HCEC 1CT (cell line): Measurements from ENCODE around the gene SMAD6.

ENCODE experiments used
- DNase-seq: peaks from one replicate; pipeline ENCODE4 v3.0.0-alpha.2; 2017

Gene SMAD6

DNA sequence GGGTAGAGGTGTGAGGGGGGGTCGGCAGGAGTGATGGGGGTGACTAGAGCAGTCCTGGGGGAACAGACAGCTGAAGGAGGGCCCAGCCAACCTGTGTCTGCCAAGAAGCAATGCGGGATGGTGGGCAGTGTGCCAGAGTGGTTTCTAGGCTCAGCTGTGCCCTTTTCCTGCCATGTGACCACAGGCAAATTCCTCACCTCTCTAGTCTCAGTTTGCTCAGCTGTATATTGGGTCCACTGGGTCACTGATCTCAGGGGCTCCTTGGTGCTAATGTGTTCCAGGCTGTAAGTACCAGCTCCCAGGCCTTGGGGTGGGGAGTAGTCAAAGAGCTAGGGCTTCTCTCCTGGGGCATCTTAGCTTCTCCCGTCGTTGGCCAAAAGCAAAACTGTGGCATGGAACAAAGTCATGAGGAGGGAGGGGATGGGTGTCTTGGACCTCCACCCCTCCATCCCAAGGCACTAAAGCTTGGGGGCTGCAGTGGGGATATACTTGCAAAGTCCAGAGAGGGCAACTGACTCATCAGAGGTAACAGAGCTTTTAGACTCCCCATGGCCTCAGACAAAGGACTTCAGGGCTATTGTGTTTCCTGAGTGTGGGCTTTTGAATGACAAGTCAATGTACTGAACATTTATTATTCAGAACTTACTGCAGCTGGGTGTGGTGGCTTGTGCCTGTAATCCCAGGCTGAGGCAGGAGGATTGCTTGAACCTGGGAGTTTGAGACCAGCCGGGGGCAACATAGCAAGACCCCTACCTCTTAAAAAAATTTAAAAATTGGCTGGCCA is 20.9 kb downstream of the SMAD6 start:
- no peak for DNase-seq

DNA sequence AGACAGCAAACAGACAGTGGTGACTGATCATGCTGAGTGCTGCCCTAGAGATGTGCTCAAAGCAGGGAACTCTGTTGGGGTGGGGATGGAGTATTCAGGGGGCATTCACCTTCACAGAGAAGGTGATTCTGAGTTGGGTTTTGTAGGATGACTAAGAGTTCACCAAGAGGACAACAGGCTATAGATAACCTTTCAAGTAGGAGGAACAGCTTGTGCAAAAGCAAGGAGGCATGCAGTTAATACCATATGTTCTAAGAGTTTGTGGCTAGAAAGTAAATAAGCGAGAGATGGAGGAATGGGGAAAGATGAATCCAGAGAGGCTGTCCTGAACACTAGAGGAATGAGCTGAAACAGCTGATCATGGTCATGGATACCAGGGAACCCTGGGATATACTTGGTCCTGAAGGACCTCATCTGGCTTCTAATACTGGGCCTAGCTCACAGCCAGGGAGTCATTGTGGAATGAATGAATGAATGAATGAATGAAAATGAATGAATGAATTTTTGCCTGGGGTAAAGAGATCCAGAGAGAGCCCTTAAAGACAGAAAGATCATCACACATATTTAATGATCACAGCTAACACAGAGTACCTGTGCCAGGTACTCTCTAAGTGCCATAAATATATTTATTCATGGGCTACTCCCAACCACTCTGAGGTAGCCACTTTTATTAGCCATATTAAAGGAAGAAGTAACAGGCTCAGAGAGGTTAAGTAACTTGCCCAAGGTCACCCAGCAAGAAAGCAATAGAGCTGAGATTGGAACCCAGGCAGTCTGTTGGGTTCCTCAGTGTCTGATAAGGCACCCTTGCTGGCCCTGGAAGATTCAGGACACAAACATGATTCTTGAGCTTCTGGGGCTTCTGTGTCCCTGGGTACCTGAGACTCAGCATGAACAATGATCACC is 22.0 kb downstream of the SMAD6 start:
- DNase-seq, result peak; percentile 29

DNA sequence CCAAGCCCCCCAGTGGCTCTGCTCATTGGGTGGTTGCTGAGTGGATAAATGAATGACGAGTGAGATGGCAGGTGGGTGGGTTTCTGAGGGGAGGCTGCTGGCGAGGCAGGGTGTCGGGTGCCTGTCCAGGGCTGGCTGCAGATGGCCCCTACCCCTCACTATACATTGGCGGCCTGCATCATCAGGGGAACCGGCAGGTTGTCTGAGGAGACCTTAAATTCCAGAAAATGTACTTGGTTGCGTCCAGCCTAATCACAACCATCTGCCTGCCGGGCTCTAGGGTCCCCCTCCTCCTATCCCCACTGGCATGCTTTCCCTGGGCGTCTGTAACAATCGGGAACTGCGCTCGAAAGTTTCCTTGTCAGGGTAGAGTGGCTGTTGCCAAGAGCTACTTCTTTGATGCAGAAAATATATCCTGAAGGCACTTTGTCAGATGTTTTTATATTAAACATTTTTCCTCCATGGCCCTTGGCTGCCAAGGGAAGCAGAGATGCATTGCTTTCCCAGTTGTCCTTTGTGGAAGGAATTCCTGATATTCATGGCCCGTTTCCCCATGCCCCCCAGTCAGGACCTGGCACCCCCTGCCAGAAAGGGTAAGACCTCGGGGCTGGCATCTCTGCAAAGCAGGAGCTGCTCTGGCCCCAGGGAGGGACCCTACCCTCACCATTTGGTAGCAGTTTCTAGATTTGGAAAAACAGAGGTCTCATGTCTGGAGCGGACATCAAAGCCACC is 22.9 kb downstream of the SMAD6 start:
- DNase-seq, result no peak

DNA sequence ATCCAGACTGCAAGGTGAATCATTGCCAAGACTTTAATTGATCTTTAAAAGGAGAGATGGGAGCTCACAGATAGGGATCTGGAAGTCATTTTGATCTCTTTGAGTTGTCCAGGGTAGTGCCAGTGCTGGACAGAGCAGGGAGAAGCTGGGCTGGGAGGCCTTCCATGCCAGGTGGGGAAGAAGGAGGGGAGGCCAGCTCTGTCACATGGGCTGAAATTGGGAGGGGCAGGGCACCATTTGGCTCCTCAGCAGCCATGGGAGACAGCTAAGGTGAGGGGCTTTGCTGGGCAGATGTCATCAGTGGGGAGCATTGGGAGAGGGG is 23.4 kb downstream of the SMAD6 start:
- DNase-seq, result no peak

DNA sequence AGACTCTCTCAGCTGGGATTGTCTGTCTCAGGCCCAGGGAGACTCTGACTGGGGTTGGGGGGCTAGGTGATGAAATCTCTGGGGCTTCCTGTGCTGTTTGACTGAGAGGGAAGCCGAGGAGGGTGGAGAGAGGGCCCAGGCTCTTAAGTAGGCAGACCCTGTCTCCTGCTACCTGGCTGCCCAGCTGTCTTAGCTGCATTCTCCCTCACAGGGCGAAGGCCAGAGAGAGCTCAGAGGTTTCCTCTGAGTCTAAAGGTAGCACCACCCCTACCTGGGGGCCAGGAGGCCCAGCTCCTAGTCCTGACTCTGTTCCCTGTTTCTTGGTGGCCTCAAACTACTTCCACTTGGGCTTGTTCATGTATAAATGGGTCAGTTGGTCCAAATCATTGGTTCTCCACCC is 24.4 kb downstream of the SMAD6 start:
- no peak for DNase-seq

DNA sequence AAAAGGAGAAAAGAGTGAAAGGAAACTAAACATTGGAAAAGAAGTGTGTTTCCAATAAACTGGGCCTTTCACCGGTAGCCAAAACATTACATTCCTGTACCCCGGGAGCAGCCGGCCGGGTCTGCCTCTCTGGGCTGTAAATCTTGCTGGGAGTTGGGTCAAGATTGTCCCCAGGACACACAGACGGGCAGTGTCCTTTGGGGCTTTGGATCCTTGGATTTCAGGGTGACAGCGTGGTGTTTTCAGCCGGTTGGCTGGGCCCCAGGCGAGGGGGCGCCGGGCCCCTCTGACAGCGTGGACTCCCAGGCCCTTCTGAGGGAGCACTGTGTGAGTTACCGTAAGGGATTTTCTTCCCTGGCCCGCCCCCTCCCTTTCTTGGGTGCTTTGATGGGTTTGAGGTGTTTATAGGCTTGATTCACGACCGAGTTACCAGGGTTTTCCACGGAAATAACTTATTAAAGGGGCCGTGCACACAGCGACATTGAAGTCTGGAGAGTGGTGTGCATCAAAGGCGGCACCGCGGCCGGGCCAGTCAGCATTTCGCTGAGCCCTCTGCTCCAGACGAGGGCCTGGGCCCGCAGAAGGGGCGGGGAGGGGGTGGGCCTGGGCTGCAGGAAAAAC is 27.4 kb downstream of the SMAD6 start:
- DNase-seq, result no peak

DNA sequence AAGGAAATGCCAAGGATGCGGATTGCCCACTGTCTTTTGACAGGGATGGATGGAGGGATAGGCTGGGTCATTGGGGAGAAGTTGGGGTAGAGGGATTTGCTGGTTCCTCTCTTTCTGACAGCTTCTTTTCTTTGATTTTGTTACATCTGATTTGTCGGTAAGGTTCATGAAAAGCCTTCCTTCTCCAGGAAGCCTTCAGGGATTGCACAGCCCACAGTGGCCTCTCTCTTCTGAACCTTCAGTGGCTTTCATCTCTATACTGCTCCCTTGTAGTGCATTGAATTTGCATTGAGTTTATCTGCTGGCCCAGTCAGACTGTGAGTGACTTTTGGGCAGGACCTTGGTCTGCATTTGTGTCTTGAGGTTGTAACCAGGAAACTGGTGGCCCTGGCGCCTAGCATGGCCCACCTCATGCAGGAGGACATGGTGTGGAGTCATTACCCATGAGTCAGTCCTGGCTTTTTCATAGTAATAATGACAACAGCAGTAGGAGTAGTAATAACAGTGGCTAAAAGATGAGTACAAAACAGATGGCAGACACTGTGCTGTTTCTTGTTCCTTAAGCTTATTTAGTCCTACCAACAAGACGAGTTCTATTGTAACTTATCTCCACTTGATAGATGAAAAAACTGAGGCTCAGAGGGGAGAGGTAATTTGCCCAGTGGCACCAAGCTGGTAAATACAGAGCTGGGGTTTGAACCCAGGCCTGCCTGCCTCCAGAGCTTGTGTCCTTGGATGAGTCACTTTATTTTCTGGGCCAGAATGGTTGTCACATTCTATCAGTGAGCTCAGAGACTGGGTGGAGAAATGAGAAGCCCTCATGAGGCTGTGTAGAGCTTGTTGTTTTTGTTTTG is 28.4 kb downstream of the SMAD6 start:
- peak; percentile 39 for DNase-seq

DNA sequence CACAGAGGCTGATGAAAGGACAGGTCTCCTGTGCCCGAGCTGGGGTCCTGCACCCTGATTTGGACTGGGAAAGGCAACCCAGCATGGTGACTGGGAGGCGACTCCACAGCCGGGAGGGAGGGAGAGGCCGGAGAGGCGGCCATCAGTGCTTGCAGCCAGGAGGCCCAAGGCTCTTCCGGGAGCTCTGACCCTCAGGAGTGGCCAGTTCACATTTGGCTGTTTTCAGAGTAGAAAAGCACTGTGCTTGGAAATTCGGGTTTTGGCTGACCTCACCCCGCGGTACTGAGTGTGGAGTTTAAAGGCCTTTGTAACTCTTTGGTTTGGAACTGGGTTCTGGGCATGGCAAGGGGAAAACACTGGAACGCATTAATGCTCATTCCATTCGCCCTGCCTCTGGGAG is 31.9 kb downstream of the SMAD6 start:
- no peak for DNase-seq

DNA sequence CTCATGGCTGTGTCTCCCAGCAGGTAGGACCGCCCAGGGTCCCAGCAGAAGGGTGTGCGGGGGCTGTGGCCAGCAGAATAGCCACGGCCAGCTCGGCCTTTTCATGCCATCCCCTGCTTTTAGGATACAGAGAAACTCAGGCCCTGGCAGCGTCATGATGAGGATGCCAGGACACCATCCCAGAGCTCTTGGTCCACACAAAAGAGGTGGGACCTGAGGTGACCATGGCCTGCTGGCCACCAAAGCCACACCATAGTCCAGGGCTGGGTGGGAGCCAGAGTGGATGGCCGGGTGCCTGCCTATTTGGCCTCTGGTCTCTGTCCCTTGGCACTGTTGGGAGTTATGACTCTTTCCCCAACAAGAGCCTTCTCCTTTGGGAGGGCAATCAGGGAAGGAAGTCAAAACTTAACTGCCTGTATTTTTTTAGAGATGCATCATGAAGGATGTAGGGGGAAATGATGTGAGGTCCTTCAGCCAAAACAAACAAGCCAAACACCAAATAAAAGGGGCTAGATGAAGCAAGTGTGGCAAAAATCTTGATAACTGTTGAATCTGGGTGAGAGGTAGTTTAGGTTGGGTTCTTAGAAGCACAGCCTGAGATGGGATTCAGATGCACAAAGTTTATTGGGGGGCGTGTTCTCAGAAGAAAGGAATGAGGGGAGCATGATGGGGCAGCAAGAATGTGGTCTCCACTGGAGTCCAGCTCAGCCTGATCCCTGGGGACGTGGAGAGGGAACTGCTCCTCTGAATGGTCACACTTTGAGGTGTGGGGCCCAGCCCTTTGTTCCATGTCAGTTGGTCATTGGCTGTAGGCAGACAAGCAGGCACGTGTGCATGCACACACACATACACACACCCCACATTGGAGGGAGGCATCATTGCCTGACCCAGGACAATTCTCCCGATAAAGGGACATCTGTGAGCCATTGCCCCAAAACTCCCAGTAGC is 33.2 kb downstream of the SMAD6 start:
- no peak for DNase-seq

DNA sequence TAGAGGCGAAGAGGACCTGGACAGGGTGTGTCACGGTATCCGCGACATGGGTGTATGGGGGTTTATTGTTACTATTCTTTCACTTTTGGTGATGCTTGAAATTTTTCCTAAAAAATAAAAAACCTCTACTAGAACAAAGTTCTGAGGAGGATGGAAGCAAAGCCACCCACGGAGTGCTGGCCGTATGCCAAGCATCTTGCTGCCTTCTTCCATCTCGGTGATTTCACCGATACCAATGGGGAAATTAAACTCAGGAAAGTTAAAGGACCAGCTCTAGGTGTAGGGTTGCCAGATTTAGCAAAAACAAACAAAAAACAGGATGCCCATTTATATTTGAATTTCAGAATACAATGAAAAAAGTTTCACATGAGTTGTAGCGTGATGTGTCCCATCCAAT is 33.9 kb downstream of the SMAD6 start:
- DNase-seq, result no peak

DNA sequence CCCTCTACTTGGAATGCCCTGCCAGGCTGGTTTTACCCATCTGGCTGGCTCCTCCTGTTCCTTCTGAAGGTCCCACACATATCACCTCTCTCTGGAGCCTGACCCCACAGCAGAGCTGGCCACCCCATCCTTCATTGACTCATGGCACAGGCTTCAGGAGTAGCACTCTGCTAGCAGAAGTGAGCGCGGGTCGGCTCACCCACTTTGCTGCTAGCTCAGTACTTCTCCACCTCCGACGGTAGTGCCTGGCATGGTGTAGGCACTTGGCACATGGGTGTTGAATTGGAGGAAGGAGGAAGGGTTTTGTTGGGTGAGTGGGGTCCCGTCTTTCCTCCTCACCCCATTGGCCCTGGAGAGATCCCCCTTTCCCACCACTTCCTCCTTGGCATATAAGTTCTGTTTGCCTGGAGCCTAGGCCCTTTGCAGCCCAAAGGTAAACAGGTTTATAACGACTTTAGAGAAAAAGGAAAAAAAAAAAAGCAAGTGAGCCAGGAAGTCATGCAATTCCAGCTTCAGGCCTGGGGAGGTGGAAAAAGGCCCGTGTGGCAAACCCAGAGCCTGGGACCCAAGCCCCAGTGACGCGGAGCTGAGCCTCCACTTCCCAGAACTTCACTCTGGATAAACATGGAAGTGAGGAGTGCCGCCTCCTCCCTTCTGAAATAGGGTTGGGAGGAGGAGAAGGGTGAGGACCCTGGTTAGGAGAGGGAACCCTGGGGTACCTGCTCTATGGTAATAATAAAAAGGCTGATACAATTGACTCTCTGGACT is 35.4 kb downstream of the SMAD6 start:
- no peak for DNase-seq

DNA sequence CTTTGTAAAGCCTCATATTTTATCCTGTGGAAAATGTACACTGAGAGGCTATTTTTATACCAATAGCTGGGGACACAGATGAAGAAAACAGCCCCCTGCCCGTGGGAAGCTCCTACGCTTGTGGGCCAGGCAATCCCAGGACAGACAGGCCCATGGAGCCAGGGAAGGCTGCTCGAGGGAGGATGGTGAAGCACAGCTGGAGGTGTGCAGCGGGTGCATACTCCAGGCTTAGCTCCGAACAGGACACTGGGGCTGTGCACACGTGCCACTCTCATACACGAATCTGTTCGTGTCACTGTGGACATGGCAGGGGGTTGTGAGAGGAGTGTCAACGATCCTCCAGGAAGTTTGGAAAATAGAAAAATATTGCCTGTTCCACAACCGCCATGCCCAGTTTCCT is 36.1 kb downstream of the SMAD6 start:
- no peak for DNase-seq

DNA sequence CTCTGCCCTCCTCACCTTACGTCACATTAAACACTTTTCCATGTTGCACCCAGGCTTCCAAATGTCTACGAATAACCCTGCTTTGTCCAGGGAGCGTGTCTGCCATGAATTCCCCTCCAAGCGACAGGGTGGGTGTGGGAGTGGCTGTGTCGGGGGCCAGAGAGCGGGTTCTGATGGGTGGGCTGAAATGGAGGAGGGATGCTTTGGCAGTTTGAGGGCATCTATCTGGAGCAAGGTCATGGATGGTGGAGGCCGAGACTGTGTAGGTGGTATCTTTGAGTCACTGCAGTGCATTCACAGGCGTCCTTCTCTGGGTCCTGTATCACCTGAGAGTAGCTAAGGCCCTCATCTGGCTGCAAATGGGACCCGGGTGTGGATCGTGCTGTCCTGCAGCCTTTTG is 36.6 kb downstream of the SMAD6 start:
- no peak for DNase-seq

DNA sequence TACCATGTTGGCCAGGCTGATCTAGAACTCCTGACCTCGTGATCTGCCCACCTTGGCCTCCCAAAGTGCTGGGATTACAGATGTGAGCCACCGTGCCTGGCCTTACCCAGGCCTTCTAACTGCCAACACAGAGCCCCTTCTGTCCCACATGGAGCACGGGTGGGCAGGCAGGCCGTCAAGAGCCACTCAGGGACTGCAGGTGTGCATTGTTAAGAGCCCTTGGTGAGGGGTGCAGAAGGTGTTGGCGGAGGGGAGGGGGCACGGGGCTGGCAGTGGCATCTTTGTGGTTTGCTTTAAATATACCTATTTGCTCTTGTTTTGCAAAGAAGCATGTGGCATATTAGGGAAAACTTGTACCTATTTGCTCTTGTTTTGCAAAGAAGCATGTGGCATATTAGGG is 37.3 kb downstream of the SMAD6 start:
- DNase-seq, result no peak

DNA sequence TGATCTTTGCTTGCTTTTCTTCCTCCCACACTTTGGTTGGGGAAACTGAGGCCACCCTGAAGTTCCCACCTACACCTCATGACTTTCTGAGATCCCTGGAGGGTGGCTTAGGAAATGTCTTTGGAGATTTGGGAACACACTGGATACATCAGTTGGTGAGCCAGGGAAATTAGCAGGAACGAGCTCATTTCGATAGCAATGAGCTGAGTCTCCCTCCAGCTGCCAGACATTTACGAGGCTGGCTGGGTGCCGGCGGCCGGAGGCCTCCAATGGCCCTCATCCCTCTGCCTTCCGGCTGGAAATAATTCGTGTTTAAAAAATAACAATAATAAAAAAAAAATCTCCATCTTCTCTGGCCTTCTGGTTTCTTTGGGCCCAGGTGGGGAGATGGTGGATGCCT is 38.8 kb downstream of the SMAD6 start:
- DNase-seq, result no peak

DNA sequence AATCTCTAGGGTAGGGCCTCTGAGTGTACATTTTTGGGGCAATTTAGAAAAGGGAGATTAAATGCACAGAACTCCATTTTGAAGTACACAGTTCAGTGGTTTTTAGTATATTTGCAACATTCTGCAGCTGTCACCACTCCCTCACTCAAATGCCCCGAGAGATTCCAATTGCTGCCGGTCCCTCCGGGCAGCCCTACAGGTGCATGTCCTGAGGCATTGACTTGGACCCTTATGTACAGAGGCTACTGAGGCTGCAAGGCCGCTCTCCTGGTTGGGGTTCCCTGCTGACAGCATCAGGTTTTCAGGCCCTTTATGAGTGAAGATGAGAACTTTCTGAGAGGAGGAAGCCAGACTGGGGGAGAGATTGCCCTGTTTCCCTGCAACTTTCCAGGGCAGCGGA is 39.6 kb downstream of the SMAD6 start:
- no peak for DNase-seq

DNA sequence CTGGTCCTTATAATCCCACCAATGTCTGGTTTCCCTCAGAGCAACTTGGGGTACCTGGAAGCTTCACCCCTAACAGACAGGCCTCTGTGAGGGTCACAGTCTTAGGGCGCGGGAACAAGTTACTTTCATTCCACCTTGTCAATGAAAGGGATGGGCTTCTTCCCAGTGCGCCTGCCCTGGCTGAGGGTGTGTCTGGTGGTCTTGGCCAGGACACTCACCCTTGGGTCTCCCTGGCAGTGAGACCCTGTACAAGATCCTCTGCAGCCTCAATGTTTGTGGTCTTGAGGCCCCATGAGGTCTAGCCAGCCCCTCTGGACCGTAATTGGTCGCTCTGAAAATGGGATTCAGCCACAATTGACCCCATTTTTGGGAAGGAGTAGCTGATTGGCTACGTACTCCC is 40.2 kb downstream of the SMAD6 start:
- DNase-seq, result no peak

DNA sequence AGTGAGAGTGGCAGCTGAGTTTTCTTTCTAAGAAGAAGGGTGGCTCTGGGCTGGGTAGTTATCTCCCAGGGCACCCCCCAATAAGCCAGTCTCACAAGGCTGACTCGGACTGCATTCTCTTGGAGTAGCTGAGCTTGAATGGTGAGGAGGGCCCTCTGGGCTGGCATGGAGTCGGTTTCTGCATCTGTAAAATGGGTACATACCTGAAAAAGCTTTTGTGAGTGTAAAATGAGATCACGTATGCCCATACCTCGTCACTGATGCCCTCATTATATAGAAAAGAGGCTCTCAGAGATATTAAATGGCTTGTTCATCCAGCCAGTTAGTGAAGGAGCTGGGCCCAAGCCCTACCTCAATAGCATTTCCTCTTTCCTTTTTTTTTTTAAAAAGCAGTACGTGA is 41.2 kb downstream of the SMAD6 start:
- no peak for DNase-seq

DNA sequence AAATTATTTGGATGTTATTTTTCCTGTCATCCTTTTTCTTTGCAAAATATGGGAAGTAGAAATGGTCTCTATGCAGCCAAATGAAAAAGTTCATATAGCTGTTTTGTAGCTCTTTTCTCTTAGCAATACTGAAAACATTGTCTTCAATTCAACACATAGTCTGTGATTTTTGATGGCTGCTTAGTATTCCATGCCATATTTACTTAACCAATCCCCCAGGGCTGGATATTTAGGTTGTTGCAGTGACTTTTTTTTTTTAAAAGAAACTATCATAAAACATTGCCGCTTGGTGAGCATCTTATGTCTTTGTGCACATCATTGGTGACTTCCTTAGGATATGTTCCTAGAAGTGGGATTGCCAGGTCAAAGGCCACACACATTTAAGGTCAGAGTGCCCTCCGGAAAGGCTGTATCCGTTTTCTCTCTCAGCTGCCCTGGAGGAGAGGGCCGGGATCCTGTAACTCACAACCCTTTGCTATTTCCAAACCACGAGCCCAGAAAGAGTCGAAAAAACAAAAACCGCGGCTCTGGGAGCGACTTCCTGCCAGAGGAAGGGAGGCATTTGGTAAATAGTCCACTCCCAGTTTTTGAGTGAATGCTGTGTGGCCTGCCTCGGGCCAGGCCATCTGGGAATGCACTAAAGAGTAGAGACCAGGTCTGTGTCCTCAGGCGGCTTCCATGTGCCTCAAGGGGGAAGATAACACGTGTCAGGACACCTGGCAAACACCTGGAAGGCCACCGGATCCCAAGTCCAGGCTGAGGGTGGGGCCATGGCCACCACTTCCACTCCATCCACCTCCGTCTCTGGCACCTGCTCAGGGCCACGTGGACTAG is 41.9 kb downstream of the SMAD6 start:
- DNase-seq, result no peak
